Sciatic nerve (tissue), 2 donors: ENCODE results near the gene AGBL1. TPM values are rescaled to one million over a fixed set of nuclear protein-coding genes. Genes with fewer than 3 reads are reported as not detected.

Experiments used
- ATAC-seq: fragments of 200-7000 bp; cut with Tn5 transposase; one replicate; pipeline ENCODE4 v1.9.1; 2020; ENCODE audit warnings: mild to moderate bottlenecking, moderate library complexity
- DNase-seq: peaks from one replicate; pipeline ENCODE4 v3.0.0-alpha.2; 2020; ENCODE audit warnings: low spot score
- intact Hi-C: fragments of 100-400 bp; cut with DNase I; formaldehyde crosslinking; loops from one replicate; pipeline ENCODE4 v1.14.2; 2022
- total RNA-seq: library from RNA; stranded (reverse); fragmentation: NEBNext Ultra II Directional; extraction: Animal tissue kit (Norgen Biotek cat#: 25700); gene quantifications from one replicate; pipeline ENCODE4 v1.2.1, GENCODE V29; 2021
- donor health status: DM: no; HTN: no; CAD: no.
- donor health status: DM: no; HTN: no; CAD: no.

The AGBL1 gene
- 0.49 TPM for total RNA-seq

DNA sequence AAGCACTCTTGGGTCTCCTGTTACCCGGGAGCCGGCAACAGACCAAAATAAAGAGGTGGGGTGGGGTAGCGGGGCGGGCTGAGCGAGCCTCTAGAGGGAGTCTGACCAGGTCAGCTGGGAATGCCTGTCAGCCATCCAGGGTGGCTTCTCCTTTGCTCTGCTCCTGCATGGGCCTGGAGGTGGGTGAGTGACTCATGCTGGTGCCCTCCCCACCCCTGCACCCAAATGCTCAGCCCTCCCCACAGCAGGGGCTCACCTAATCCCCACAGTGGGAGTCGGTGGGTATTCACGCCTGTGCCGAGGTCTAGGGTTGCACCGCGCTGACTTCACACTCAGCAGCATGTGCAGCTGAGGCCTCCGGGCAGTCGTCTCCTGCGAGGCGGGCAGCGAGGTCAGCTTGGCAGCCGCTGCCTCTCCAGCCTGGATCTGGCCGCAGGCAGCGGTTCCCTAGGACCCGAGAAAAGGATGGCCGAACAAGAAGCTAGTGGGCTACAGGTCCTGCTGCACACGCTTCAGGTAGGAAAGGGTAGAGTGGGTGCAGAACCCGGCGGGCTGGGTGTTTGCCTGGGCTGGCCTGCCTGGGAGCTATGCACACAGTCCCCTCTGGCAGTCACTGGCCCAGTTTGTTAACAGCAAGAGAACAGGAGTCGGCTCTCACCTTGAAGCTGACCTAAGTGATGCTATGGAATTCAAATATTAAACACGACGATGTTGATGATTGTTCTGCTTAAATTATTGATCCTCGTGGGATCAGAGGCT lies at the start of gene AGBL1:
Gene AGBL1, plus strand, starts transcription at position 364 of the 759 bp plus-strand sequence.
- ATAC-seq, result no peak
- intact Hi-C loops, result no loop called here

DNA sequence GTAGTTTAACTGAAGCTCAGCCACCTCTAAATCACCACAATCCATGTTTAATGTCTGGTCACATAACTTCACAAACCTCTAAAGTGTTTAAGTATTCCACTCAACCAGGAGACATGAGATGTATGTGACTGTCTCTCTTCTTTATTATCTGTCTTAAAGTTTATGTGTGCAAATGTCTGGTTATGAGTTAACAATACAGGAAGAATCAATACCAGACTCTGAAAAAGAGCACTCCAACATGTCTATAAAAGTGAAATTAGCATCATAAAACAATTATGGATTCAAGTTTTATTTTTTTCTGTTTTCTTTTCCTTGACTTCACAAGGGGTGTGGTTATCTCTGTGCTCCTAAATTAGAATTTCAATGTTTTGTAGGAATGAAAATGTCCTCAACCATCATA lies 44.8 kb upstream of the AGBL1 start:
- DNase-seq (no peak), ATAC-seq (no peak)
- intact Hi-C loops, result no loop called here

More for the DNA sequence above, at the start of gene AGBL1:
- no peak for DNase-seq

DNA sequence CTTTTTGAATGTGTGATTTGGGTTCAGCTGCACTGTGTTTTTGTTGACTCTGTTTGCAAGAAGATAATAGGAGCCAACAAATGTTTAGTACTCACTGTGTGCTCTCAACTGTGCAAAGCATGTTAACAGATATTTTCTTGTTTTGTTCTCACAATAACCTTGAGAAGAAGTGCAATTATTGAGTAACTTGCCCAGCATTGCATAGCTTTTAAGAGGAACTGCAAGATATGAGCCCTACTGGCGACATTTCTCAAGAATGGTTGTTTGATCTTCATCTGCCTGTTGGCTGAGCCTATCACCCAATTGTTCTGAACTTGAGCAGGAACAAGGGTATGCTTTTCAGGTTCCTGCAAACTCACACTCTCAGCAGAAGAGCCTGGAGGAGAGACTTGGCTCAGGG lies 43.4 kb upstream of the AGBL1 start:
- intact Hi-C loops, result no loop called here
- ATAC-seq (no peak), DNase-seq (no peak)

DNA sequence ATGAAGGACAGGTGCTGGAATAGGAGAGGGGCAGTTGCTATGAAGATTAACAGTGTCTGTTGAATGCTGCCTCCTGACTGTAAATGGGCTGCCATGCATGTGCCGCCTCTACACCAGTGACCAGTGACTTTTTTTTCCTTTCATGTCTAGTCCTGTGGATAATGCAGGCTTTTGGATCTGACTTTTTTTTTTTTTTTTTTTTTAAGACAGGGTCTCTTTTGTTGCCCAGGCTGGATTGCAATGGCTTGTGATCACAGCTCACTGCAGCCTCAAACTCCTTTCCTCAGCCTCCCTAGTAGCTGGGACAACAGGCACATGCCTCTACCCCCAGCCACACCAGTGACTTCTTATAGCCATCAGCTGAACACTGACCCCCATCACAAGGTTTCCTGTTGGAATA lies 41.2 kb upstream of the AGBL1 start:
- DNase-seq, result no peak
- no peak for ATAC-seq
- intact Hi-C loops, result no loop called here

DNA sequence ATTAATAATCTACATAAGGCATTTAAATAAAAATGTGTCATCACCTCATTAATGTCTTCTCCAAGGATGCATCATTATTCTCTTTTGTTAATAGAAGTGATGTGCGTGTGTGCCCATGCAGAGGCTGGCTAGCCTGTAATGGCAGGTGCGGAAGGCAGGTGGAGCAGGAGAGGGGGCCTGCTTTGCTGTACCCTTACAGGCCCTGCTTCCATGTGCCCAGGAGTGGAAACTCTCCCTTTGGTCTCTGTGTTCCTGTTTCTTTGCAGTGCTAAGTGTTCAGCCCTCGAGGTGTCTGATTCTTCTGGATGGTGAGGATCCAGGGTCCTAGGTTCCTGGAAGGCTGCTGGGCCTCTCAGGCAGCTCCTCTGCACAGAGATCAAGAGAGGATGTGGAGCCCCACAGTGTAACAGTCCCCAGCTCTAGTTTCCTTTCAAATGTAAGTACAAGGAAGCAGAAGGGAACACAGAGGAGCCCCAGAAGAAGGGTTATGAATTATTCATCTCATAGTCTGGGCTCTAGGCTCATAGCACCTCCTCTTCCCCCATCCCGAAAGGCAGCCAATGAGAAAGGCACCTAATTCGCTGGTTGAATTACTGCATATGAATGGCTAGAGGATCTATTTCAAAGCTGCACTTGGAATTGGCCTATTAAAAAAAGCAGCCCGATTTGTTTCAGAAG lies 39.2 kb upstream of the AGBL1 start:
- intact Hi-C loops, result no loop called here
- ATAC-seq, result no peak
- DNase-seq, result no peak

DNA sequence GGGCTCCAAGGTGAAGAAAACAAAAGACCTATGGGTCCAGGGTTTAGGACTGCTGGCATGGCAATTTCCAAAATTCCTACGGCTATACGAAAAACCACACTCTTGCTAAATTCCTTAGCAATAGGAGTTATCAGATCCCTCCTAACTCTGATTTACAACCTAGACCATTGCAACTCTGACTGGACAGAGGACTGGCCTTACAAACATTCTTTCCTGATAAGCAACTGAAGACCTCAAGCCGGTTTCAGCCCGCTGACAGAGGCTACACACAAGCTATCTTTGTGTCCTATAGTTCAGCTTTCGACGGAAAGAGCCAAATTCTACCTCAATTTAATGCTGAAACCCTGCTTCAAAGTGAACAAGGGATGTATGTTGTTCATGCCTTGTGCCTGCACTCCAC lies 38.3 kb upstream of the AGBL1 start:
- ATAC-seq (no peak), DNase-seq (no peak)
- intact Hi-C loops, result no loop called here

DNA sequence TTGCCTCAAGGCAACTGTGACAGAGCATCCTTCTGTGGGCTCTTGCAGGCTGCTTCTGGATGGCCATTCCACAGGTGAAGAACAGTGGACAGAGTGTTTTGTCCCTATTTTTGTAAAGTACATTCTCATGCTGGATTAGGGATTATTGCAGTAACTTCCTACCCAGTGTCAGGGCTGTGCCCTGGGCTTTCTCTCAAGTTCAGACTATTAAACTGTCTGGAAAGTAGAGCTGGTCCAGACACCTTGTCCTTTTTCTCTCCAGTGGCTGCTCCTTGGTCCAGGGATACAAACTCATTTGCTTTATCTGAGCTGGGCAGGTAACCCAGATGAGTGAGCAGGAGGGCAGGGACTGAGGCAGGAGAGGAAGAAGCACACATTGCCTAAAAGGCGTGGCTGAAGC lies 37.4 kb upstream of the AGBL1 start:
- ATAC-seq, result no peak
- intact Hi-C loops, result no loop called here
- DNase-seq, result no peak

DNA sequence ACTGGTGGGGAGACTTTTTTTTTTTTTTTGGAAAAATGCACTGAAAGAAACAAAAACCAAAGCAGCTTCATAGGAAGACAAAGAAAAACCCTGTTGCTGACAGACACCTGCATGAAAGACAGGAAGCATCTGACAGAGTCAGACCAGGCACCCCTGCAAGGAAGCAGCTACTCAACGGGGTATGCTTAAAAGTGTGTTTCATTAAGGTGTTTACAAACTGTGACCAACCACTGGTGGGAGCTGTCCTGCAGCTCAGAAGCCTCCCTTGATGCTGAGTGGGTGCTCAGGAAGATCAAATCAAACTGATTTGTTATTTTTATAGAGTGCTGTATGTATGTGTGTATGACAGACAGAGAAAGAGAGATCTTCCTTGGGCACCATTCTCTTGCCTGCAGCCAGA lies 34.7 kb upstream of the AGBL1 start:
- intact Hi-C loops, result no loop called here
- ATAC-seq (no peak), DNase-seq (no peak)

DNA sequence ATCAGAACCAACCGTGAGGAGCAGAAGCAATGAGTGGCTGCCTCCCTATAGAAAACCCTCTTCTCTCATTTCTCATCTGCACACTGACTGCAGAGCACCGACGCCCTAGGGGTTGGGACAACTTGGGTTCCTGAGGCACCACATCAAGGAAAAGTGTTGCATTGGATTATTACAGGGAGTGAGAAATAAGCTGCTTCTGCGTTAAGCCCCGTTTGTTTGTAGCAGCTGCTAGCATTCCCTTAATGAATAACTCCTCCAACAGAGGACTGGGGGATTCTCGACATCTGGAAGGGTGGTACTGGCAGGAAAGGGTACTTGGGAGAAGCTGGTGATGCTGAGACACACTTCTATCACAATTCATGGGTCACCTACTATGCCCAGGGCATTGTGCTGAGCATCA lies 25.3 kb upstream of the AGBL1 start:
- ATAC-seq (no peak), DNase-seq (no peak)
- intact Hi-C loops, result no loop called here

DNA sequence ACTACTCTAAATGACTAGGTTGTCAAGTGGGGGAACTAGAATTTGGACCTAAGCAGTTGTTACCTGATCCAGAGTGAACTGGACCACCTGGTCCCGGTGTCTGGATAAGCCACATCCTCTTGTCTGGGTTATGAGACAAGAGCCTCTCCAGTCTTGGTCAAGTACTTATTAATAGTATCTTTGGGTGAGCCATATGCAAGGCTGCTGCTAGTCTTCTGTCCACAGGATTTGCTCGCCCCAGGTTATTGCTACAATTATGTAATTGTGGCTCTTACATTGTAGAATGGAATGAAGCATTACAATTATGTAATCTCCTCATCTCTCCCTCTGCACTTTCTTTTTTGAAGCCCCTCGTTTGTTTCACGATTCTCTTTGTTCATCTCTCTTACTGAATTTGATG lies 24.0 kb upstream of the AGBL1 start:
- intact Hi-C loops, result no loop called here
- ATAC-seq, result no peak
- no peak for DNase-seq

DNA sequence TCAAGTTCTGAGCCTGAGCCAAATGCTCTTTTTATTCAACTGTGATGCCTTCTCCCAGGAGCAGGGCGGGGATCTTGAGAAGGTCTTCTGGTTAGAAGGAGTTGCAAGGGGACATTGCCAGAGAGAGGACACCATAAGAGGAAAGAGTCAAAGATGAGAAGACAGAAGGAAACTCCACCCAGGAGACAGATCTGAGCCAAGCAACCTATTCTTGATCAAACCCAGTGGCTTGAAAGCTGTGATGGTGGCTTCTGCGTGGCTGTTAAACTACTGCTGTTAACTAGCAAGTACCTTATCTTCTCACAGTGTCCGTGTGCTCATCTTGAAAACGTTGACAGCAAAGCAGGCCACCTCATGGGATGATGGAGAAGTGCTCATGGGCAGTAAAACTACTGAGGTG lies 19.8 kb upstream of the AGBL1 start:
- ATAC-seq (no peak), DNase-seq (no peak)
- intact Hi-C loops, result no loop called here

DNA sequence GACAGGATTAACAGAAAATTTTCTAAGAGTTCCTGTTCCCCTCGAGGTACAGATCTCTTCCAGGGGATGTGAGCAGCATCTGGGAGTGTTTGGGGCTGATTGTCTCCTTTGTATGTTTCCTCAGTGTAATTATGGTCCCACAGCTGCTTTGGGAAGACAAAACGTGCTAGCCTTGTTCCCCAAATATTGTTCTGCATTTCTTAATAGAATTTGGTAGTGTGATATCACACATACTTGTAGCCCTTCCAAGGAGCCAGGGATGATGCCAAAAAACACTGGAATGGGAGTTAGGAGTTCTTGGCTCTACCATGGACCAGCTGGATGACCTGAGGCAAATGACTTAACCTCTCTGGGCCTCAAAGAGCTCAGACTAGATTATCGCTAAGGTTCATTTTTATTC lies 19.0 kb upstream of the AGBL1 start:
- intact Hi-C loops, result no loop called here
- DNase-seq (no peak), ATAC-seq (peak; percentile 84)

DNA sequence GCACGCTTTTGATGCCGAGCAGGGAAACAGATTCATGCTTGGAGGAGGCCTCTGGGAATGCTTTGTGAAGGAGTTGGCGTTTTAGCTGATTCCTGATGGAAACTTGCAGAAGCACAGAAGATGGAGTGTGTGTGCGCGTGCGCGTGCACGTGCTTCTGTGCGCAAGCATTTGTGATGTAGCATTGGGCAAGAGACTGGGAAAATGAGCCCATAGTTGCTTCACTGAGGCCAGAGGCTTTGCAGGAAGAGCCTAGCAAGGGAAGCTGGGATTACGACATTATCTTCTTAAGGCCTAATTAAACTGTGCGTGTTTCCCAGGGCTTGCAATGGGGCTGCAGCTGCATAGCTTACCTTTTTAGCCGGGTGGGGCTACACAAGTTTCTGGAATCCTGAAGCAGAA lies 18.1 kb upstream of the AGBL1 start:
- intact Hi-C loops, result no loop called here
- ATAC-seq (peak; percentile 58), DNase-seq (no peak)

DNA sequence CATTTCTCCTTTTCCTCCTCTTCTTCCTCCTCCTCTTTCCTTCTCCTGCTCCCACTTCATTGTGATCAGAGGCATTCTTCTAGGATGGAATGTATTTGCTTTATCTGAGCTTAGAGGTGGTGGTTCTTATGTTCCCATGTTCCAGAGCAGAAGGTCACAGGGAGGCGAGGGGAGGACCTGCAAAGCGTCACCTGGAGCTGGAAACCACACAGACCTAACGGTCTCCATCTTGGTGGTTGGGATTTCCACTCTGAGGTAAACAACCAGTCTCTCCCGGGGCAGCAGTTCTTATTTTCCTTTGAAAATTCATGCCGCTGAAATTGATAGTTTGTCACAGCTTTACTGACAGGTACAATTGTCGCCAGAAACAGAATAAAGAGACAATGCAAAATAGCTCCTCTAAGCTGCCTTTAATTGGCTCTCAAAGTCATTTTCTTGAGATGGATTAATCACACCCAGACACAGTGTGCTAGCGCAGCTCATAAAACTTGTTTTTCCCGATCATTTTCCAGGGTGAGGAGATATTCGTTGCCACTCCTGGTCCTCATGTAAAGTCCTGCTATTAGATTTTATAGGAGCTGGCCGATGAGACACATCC lies 16.9 kb upstream of the AGBL1 start:
- ATAC-seq (no peak), DNase-seq (no peak)
- intact Hi-C loops, result no loop called here

DNA sequence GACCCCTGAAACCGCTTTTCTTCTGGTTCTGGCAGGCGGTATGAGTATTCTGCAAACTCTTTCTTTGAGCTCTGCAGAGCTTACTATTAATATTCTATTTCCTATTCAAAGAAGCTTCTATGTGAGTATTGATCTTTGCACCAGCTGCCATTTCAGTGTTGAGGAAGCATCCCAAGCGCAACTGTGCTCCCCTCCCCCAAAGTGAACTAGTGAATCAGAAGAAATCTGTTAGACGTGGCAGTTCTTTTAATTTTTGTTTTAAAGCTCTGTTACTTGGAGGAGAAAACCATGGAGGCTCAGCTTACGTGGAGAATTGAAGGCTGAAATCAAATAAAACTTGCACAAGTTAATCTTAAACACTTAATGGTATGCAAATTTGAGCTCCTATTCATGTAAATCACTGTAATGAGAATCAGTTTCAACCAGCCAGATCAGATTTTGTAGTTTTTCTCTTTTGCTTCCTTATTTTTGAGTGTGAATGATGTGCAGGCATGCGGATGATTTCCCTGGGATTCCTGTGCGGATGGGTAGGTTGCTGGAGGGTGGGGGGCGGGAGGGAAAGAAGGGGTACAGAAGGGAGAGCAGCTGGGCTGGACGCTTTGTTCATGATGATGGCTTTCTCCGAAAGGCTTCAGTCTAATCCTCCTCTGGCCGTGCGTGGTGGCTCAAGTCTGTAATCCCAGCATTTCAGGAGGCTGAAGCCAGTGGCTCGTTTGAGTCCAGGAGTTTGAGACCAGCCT lies 16.1 kb upstream of the AGBL1 start:
- intact Hi-C loops, result no loop called here
- ATAC-seq (no peak), DNase-seq (no peak)

DNA sequence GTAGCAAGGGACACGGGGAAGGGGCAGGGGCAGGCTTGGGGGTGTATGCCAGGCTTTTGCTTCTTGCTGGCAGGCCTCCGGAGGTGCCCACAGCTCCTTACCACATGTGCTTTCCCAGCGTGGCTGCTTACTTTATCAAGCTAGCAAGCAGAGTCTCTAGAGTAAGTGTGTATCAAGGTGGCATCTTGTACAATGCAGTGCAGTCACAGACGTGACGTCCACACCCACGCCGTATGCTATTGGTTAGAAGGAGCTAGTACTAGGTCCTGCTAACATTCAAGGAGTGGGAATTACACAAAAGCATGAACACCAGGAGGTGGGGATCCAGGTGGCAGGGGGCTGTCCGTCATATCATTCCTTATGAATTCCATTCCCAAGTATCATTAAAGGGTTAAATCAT lies 15.3 kb upstream of the AGBL1 start:
- ATAC-seq (no peak), DNase-seq (no peak)
- intact Hi-C loops, result no loop called here

DNA sequence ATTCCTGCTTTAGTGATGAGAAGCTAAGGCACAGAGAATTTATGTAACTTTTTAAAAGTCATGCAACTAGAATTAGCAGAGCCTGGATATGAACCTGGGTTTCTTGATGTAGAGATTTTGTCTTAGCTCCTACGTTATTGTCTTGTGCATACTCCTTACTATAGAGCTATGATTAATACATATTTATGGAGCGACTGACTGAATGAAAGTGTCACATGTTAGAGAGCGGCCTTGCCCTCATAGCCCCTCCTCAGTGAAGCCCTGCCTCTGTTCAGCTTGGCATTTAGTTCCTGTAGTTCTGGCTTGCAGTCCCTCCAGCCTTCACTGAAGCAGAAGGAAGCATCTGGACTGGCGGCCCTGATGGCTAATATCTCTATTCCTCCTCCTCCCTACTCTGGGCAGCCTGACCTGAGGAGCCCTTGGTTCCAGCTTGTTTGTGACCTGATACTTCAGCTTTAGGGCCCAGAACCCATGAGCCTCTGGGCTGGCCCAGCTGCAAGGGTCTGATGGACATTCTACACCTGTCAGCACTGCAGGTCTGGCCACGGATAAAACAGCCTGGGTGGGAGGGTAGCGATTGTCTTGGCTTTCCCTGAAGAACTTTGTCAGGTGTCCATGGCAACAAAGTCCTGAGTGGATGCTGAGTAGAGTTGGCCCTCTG lies 13.4 kb upstream of the AGBL1 start:
- intact Hi-C loops, result no loop called here
- ATAC-seq (no peak), DNase-seq (no peak)

DNA sequence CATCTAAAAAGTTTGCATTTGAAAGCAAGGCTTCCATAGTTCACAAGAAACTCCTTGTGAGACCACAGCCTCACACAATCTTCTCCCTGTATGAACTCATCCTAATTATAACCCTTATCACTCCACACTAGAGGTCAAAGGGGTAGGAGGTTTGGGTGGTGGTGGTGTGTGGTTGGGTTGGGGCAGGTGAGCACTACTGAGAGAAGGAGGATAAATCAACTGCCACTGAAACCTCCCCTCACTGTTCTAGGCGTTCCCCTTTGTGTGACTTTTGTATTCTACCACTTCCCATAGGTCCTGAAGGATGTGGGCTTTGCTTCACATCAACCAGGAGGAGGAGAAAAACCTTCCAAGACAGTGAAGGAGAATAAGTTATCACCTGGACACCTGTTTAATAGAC lies 6.4 kb upstream of the AGBL1 start:
- ATAC-seq (no peak), DNase-seq (no peak)
- intact Hi-C loops, result no loop called here

DNA sequence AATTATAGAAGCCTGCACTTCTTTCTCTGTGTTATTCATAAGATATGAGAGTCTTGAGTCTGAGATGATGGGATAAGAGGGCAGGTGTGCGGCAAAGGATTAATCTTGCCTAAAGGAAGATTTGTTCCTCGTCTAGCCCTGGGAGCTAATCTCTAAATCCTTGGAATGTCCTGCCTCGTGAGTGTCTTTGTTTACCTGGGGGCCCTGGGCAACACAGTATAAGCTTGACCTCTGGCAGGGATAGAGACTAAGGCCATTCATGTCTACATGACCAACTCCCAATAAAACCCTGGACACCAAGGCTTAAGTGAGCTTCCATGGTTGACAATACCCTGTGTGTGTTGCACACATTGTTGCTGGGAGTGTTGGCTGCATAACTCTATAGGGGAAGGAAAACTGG lies 3.2 kb upstream of the AGBL1 start:
- intact Hi-C loops, result no loop called here
- no peak for ATAC-seq
- no peak for DNase-seq
